HepG2 (cell line): Measurements from ENCODE around the gene CDNF.
A peak's percentile ranks its signal among the peaks of the same experiment; 100 is the strongest.

Experiments used
- FOXK1 ChIP-seq: sonication (generic); formaldehyde crosslinking; IDR thresholded peaks from 2 replicates; pipeline ENCODE4 v1.4.0; 2020; ENCODE audit warnings: low read depth, missing genetic modification reagents, borderline replicate concordance
- HNRNPH1 ChIP-seq: fragments of 200-400 bp; formaldehyde crosslinking; optimal IDR thresholded peaks from 2 replicates; pipeline ENCODE3; 2017; ENCODE audit warnings: mild to moderate bottlenecking, low read depth, low read length
- RAD21 ChIP-seq: fragments of 450-650 bp; formaldehyde crosslinking; IDR thresholded peaks from 2 replicates; pipeline ENCODE4 v1.5.0; 2020; ENCODE audit warnings: mild to moderate bottlenecking
- SIN3A ChIP-seq: IDR thresholded peaks from 2 replicates; pipeline ENCODE4 v1.6.1; 2011; ENCODE audit warnings: low read depth, mild to moderate bottlenecking, control low read depth, low read length, borderline replicate concordance
- ZBTB40 ChIP-seq, 2 experiments: fragments of 450-650 bp in 1 of 2; sonication (generic) in 1 of 2; formaldehyde crosslinking in 1 of 2; IDR thresholded peaks; 2 replicates each; pipeline versions ENCODE4 v1.6.1 to v1.8.0; 2016 to 2022; ENCODE audit warnings: antibody characterized with exemption in 1 of 2, mild to moderate bottlenecking in 1 of 2, missing genetic modification reagents in 1 of 2

- TF ChIP-seq RAD21 (CRISPR knock-in tag): 0 out of 2 replicates have a peak, but pooled peaks have one; percentile 44
- TF ChIP-seq HNRNPH1: no peak
- TF ChIP-seq FOXK1: no peak
- no peak for TF ChIP-seq SIN3A
- TF ChIP-seq ZBTB40 (IDR thresholded peaks at IDR 0.05): no peak
- TF ChIP-seq ZBTB40 (CRISPR knock-in tag; IDR thresholded peaks at IDR 0.05): no peak
These were observed 14.7 kb downstream of the CDNF start for GRCh38 chr10:14822879-14823755.
